Thyroid gland (tissue), 4 donors: ENCODE measurements around the gene HYAL1. TPM values are rescaled to one million over a fixed set of nuclear protein-coding genes. Genes with fewer than 3 reads are reported as not detected.

Experiments
- DNase-seq, 2 donors: peaks; one replicate each; pipeline ENCODE4 v3.0.0-alpha.2; 2019
- H3K27ac ChIP-seq, 3 donors: fragments of 200-600 bp; sonication (generic); 1 replicate in 2 of 3; 2 replicates in 1 of 3; pipeline ENCODE4 v1.5.1; 2016 to 2019; ENCODE audit warnings: mild to moderate bottlenecking in 1 of 3, moderate library complexity in 1 of 3
- H3K27me3 ChIP-seq: fragments of 200-600 bp; sonication (generic); one replicate; pipeline ENCODE4 v1.5.1; 2019
- H3K36me3 ChIP-seq, 2 donors: fragments of 200-600 bp; sonication (generic); one replicate each; pipeline ENCODE4 v1.5.1; 2016 to 2019
- H3K4me1 ChIP-seq, 2 donors: fragments of 200-600 bp; sonication (generic); one replicate each; pipeline ENCODE4 v1.5.1; 2017 to 2019
- H3K4me3 ChIP-seq, 3 donors: fragments of 200-600 bp; sonication (generic); replicated peaks in 1 of 3; 1 replicate in 2 of 3; 2 replicates in 1 of 3; pipeline ENCODE4 v1.5.1; 2016; ENCODE audit warnings: mild to moderate bottlenecking in 1 of 3
- H3K9me3 ChIP-seq: fragments of 200-600 bp; sonication (generic); one replicate; pipeline ENCODE4 v1.5.1; 2017
- CTCF ChIP-seq, 6 experiments: fragments of 200-600 bp in 3 of 6; fragments of 450-650 bp in 3 of 6; sonication (generic) in 3 of 6; IDR thresholded peaks; one replicate each; pipeline ENCODE4 v1.5.1; 2016 to 2019; ENCODE audit warnings: antibody characterized with exemption in 6 of 6, mild to moderate bottlenecking in 2 of 6, inconsistent platforms in 1 of 6, moderate library complexity in 1 of 6
- POLR2A ChIP-seq, 2 donors: fragments of 450-650 bp; IDR thresholded peaks; one replicate each; pipeline ENCODE4 v1.6.1; 2017; ENCODE audit warnings: antibody characterized with exemption in 2 of 2, mild to moderate bottlenecking in 2 of 2, moderate library complexity in 1 of 2
- WGBS, 2 donors: methylation state at CpG; one replicate each; pipeline ENCODE4 v1.1.5; 2017; 5-methylcytosine and 5-hydroxymethylcytosine counted together
- intact Hi-C: fragments of 100-400 bp; cut with DNase I; formaldehyde crosslinking; loops from one replicate; pipeline ENCODE4 v1.15.1; 2023
- total RNA-seq, 4 donors: library from RNA; depleted of rRNA; stranded (reverse); fragments of >200 nt; gene quantifications; one replicate each; pipeline ENCODE4 v1.2.3, GENCODE V29; 2016

The HYAL1 gene
- total RNA-seq, 4 donors from 2014 or later = 5.8 to 13.8 (median 9.7) TPM

DNA sequence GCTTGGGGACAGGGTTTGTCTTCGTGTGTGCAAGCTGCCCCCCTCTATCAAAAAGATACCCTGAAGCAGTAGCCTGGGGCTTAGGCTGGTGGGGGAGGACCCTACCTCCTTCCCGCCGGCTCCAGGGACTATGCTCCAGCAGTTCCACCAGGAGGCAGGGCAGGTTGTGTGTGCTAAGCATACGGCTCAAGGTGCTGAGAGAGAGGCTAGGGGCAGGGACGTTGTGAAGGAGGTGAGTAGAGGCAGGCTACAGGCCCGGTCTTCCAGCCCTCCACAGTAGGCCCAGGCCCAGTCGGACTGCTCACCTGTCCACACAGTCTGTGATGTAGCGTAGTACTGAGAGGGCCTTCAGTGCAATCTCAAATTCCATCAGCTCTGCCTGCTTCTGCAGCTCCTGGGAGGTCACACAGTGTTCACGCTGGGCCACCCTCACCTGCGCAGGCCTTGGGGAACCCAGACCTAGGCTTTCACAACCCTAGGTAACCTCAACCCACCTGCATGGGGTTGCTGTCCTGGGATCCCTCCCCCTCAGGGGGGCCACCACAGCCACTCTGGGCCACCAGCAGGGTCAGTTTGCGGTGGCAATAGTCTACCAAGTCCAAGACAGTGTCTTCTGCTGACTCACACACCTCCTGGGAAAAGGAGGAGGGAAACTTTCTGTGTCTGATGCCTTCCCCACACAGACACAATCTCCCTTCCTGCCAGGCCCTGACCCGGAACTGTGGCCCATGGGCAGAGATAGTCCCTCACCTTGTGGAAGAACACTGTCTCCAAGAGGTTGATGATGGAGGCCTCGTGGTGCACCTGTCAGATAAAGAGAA is 39.6 kb upstream of the HYAL1 start:
- Histone ChIP-seq H3K4me1 (peaks cover 12 to 31% of the 10 kb centered on the region in 2 donors), H3K9me3 (no peaks in the 10 kb centered on the region), H3K27ac (no peak overlapping the region), H3K27me3 (no peaks in the 10 kb centered on the region), H3K4me3 (no peak overlapping the region), H3K36me3 (no peaks in the 10 kb centered on the region)
- 71 to 94% methylated on average over 9 of the region's 13 CpGs for WGBS, 2 donors
- DNase-seq = no peak
- intact Hi-C loops = no loop called here
- no peak for TF ChIP-seq POLR2A (IDR thresholded peaks at IDR 0.05)
- TF ChIP-seq CTCF (IDR thresholded peaks at IDR 0.05) = no peak

- no peak for DNase-seq
- H3K36me3 ChIP-seq = no peaks in the 10 kb centered on the region
- H3K9me3 ChIP-seq = no peaks in the 10 kb centered on the region
- TF ChIP-seq CTCF (IDR thresholded peaks at IDR 0.05) (no peak), POLR2A (IDR thresholded peaks at IDR 0.05) (no peak)
- WGBS, 2 donors = 89 to 94% methylated on average over 13 of the region's 13 CpGs
- H3K27me3 ChIP-seq = no peaks in the 10 kb centered on the region
- H3K27ac ChIP-seq = no peak overlapping the region
- H3K4me1 ChIP-seq = peaks cover 16 to 35% of the 10 kb centered on the region in 2 donors
- intact Hi-C loops = no loop called here
- H3K4me3 ChIP-seq = no peak overlapping the region
Measured at GRCh38 chr3:50341996-50342650, 38.7 kb upstream of the HYAL1 start.

DNA sequence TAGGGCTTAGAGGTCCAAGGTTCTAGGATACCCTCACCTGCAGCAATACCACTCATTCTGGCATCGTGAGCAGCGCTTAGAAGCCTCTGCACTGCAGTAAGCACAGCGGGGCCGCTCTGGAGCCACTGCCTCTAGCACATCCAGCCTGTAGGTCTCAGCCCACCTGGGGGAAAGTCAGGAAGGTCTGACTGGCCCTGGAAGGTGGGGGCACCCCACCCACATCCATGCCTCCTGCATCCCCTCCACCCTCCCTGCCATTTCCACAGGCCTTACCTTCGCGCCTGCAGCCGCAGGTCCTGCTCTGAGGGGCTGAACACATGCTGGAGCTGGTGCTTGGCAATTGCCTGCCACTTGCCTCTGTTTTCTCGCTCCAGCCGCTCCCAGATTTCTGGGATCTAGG is 38.2 kb upstream of the HYAL1 start:
- Histone ChIP-seq H3K27ac (no peak overlapping the region), H3K27me3 (no peaks in the 10 kb centered on the region), H3K4me1 (peaks cover 16 to 32% of the 10 kb centered on the region in 2 donors), H3K4me3 (peak overlapping the region in 1 of 3 donors; percentile 40), H3K9me3 (no peaks in the 10 kb centered on the region), H3K36me3 (no peaks in the 10 kb centered on the region)
- TF ChIP-seq POLR2A (IDR thresholded peaks at IDR 0.05) (no peak), CTCF (IDR thresholded peaks at IDR 0.05) (no peak)
- no peak for DNase-seq
- WGBS, 2 donors = 94 to 96% methylated on average over 8 to 9 of the region's 9 CpGs
- intact Hi-C loops = no loop called here

DNA sequence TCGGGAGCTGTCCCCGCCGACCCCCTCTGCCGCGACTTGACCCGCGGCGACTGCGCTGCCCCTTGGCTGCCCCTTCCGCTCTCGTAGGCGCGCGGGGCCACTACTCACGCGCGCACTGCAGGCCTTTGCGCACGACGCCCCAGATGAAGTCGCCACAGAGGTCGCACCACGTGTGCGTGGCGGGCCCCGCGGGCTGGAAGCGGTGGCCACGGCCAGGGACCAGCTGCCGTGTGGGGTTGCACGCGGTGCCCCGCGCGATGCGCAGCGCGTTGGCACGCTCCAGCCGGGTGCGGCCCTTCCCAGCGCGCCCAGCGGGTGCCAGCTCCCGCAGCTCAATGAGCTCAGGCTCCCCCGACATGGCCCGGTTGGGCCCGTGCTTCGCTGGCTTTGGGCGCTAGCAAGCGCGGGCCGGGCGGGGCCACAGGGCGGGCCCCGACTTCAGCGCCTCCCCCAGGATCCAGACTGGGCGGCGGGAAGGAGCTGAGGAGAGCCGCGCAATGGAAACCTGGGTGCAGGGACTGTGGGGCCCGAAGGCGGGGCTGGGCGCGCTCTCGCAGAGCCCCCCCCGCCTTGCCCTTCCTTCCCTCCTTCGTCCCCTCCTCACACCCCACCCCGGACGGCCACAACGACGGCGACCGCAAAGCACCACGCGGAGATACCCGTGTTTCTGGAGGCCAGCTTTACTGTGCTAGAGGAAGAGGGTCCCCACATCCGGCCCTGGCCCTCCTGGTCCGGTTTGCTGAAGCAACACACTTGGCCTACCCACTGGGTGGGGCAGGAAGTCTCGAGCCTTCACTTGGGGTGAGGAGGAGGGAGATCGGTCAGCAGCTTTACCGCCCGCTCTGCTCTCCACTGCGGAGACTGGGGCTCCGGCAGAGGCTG is 37.3 kb upstream of the HYAL1 start, which contains the start of gene RASSF1:
TSS of gene RASSF1 (minus strand) at position 389 of the 882 bp plus-strand sequence. CDS start at position 358, 31 bp downstream.
- no peaks in the 10 kb centered on the region for H3K9me3 ChIP-seq
- WGBS, 2 donors = 29 to 30% methylated on average over 15 to 41 of the region's 85 CpGs
- intact Hi-C loops = no loop called here

More for the DNA sequence above, 37.3 kb upstream of the HYAL1 start, which contains the start of gene RASSF1:
- TF ChIP-seq CTCF (IDR thresholded peaks at IDR 0.05) (no peak), POLR2A (IDR thresholded peaks at IDR 0.05) (peak in 1 of 2 donors; percentile 27)
- H3K27ac ChIP-seq = peak within 1 kb of the TSS; percentile 5 to 76 (median 75)
- DNase-seq = peak; percentile 33 to 41
- H3K4me3 ChIP-seq = peak within 1 kb of the TSS in 1 of 3 donors; percentile 40
- no peaks in the 10 kb centered on the region for H3K27me3 ChIP-seq
- no peaks in the 10 kb centered on the region for H3K36me3 ChIP-seq
- peaks cover 22 to 34% of the 10 kb centered on the region in 2 donors for H3K4me1 ChIP-seq
